Left hindlimb (tissue), 1 donor: Measurements from ENCODE around the gene ZNF70.

ENCODE experiments used
- DNase-seq: peaks from one replicate; pipeline ENCODE4 v3.0.0-alpha.2; 2018

ZNF70 gene

GRCh38 chr22:23750714-23751440, at the start of gene ZNF70:
Gene ZNF70 (minus strand): TSS chr22:23751112. CDS start chr22:23745140, 5,972 bp downstream.
- DNase-seq, result peak; percentile 89

DNA sequence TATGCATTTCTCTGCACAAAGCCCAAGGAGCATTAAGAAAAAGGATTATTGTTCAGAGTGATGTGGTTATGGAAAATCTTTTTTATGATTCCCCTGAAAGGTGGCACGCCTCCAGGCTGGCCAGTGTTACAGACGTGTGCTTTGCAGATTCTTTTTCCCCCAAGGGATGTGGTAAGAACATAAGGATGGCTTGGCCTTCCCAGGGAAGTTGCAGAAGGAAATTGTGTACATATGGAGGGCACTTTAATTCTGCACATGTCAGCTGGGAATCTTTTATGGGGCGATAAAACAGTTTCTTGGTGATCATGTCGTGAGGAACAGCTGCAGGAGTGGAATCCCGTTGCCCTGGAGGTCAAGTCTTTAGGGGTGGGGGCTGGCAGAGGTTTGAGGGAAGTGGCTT, 45.5 kb upstream of the ZNF70 start:
- peak; percentile 63 for DNase-seq

DNA sequence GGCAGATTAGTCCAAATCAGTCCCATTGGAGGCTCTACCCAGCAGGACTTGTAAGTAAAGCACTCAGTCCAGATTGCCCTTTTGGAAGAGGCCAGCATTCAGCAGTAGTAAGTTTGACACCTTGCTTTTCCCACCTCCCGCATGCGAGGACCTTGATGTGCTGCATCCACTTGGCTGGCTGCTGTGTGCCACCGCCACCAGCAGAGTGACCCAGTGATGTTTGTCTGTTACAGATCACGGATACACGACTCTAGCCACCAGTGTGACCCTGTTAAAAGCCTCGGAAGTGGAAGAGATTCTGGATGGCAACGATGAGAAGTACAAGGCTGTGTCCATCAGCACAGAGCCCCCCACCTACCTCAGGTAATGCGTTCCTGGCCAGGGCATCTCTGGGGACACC, 42.4 kb upstream of the ZNF70 start:
- DNase-seq, result no peak

- DNase-seq, result peak; percentile 36
Observed at GRCh38 chr22:23791738-23792645, 41.1 kb upstream of the ZNF70 start.

- DNase-seq, result peak; percentile 72
Observed at GRCh38 chr22:23790819-23791737, 40.2 kb upstream of the ZNF70 start.

DNA sequence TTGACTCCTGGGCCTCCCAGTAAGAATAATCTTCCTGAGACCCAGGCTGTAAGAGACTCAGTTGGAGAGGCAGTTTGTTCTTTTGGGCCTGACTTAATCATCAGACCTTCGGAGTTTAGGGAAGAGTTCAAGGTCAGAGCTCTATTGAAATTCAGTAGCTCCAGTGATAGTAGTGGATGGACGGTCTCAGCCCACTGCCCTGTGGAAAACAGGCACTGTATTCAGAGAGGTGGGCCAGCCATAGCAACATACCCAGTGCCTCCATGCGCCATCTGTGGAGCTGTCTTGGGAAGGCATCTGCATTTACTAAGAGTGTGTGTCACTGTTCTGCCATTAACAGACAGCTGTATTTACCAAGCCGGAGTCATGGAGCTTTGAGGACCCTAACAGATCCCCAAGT, 38.7 kb upstream of the ZNF70 start:
- no peak for DNase-seq

- DNase-seq, result no peak
Observed at GRCh38 chr22:23789121-23789520, 38.2 kb upstream of the ZNF70 start.

DNA sequence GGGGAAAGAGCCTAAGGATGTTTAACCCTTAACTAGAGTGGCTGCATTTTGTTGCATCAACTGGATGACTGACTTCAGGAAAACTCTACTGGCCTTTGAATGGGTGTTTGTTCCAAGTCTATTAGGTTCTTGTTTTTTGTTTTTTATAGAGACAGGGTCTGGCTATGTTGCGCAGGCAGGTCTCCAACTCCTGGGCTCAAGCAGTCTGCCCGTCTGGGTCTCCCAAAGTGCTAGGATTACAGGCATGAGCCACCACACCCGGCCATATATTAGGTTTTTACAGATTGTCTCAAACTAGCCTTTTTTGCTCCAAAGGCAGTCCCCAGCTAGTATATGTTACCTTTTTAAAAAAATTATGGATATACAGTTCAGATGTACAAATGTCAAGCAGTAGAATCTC, 37.0 kb upstream of the ZNF70 start:
- no peak for DNase-seq

DNA sequence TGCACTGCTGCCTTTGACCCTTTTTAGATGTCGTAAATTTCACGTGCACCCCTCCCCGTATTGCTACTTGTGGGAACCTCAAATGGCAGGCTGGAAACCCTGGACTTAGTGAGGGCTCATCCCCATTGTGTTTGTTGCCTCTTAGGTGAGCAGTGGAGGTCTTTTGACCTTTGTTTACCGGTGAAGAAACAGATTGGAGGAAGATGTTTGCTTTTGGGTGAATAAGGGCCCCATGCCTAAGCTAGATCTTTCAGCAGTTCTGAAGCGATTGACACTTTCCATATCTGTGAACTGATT, 36.6 kb upstream of the ZNF70 start:
- no peak for DNase-seq

DNA sequence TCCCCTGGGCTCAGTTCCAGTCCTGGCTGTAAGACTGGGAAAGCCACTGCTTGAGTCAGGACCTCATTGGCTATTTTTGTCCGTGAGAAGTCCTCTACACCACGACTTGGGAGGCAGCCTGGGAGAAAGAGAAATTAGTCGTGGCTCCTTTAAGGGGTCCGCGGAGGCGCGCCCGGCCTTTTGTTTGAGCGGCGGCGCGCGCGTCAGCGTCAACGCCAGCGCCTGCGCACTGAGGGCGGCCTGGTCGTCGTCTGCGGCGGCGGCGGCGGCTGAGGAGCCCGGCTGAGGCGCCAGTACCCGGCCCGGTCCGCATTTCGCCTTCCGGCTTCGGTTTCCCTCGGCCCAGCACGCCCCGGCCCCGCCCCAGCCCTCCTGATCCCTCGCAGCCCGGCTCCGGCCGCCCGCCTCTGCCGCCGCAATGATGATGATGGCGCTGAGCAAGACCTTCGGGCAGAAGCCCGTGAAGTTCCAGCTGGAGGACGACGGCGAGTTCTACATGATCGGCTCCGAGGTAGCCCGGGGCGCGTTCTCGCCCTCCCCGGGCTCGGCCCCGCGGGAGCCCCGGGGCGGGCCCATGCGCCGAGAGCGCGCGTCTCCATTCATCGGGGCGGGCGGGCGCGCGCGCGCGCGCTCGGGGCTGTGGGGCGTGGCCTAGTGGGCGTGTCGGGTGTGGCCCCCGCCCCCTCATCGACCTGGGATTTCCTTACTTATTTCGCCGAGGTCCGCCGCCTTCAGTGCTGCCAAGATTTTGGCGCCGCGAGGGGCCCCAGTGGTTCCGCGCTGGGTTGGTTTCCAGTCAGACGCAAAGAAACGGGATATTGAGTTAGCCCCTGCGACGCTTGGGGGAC, 36.1 kb upstream of the ZNF70 start, which contains the start of gene SMARCB1:
TSS of gene SMARCB1 (plus strand) at position 215 of the 848 bp plus-strand sequence. CDS start at position 419, 204 bp downstream.
- peak; percentile 92 for DNase-seq

DNA sequence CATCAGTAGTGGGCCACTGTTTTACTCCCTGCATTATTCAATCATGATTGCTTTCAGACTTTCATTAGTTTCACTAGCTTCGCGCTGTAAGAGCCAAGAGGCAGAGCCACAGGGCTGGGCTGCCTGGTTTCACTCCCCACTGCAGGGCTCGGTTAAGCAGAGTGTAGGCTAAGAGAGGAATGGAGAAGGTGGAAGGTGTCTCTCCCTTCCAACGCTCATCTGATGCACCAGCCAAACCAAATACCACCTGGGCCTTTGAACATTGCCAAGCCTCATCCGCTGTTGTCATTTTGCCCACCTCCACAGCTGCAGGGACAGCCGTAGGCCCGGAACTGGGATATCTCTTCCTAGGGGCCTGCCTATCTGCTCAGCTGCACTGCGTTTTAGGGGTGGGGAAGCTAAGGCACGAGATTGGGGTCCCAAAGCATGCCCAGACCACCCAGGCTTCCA, 35.4 kb upstream of the ZNF70 start:
- no peak for DNase-seq

GRCh38 chr22:23784215-23784732, 33.4 kb upstream of the ZNF70 start:
- no peak for DNase-seq

DNA sequence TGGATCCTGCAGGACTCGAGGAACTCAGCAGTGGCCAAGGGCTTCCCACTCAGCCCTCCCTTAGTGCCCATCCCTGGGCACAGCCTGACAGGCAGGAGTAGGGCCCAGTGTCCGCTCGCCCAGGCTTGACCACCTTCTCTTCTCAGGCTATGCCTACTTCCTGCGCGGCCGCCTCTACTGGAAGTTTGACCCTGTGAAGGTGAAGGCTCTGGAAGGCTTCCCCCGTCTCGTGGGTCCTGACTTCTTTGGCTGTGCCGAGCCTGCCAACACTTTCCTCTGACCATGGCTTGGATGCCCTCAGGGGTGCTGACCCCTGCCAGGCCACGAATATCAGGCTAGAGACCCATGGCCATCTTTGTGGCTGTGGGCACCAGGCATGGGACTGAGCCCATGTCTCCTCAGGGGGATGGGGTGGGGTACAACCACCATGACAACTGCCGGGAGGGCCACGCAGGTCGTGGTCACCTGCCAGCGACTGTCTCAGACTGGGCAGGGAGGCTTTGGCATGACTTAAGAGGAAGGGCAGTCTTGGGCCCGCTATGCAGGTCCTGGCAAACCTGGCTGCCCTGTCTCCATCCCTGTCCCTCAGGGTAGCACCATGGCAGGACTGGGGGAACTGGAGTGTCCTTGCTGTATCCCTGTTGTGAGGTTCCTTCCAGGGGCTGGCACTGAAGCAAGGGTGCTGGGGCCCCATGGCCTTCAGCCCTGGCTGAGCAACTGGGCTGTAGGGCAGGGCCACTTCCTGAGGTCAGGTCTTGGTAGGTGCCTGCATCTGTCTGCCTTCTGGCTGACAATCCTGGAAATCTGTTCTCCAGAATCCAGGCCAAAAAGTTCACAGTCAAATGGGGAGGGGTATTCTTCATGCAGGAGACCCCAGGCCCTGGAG, 32.6 kb upstream of the ZNF70 start:
- no peak for DNase-seq

DNA sequence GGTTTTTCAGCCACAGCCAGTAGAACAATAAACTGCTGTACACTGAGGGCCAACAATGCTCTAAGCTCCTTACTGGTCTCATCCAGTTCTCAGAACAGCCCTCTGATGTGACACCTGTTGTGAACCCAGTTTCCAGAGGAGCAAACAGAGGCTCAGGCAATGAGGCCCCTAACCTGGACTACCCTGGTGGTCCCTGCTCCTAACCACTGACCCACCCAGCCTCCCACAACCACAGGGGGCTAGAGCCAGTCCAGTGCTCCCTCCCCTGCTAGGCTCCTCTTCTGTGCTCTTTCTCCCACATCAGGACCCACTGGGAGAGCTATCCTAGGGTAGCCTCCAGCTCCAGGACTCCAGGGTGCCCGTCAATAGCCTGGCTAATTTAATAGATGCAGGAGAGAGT, 31.8 kb upstream of the ZNF70 start:
- DNase-seq, result no peak

DNA sequence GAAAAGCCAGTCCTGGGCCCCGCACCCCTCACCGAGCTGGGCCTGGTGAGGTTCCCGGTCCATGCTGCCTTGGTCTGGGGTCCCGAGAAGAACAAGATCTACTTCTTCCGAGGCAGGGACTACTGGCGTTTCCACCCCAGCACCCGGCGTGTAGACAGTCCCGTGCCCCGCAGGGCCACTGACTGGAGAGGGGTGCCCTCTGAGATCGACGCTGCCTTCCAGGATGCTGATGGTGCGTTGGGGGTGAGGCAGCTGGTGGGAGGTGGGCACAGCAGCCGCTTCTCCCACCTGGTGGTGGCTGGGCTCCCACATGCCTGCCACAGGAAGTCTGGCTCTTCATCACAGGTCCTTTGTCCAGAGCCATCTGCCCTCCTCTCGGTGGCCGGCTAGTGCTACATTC, 31.3 kb upstream of the ZNF70 start:
- no peak for DNase-seq

GRCh38 chr22:23781511-23782183, 30.7 kb upstream of the ZNF70 start:
- DNase-seq, result no peak

GRCh38 chr22:23781065-23781464, 30.2 kb upstream of the ZNF70 start:
- DNase-seq, result no peak

- DNase-seq, result no peak
Observed at GRCh38 chr22:23780146-23780748, 29.3 kb upstream of the ZNF70 start.

DNA sequence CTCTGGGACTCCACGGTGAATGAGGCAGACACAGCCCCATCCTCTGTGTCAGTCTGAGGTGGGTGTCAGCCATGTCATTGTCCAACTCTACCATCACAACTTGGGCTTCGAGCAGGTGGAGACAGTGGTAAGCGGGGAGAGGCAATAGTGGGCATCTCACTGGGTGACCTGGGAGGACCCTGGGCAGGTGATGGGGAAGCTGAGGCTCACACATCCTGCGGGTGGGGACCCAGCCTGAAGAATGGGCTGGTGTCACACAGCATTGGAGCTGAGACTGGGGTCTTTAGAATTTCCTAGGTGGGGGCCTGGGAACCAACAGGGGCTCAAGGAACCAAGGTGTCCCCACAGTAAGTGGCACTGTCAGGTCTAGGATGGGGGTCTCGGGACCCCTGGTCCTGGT, 28.8 kb upstream of the ZNF70 start:
- no peak for DNase-seq

GRCh38 chr22:23779083-23779482, 28.2 kb upstream of the ZNF70 start:
- no peak for DNase-seq
